Nephron progenitor cell (in vitro differentiated cells): ENCODE data around the gene PRPF6.
A peak's percentile ranks its signal among the peaks of the same experiment; 100 is the strongest.

Source experiments
- DNase-seq: peaks from one replicate; pipeline ENCODE4 v3.0.0; 2021
- H3K27ac Mint-ChIP-seq: 2 replicates; pipeline ENCODE4 v1.8.0; 2021; ENCODE audit warnings: mild to moderate bottlenecking, moderate library complexity, mixed read lengths
- H3K27me3 Mint-ChIP-seq: 2 replicates; pipeline ENCODE4 v1.8.0; 2021; ENCODE audit warnings: mild to moderate bottlenecking, low read depth, mixed read lengths; ENCODE audit not compliant: poor library complexity
- H3K36me3 Mint-ChIP-seq: 2 replicates; pipeline ENCODE4 v1.8.0; 2021; ENCODE audit warnings: low read depth, mixed read lengths
- H3K4me1 Mint-ChIP-seq: 2 replicates; pipeline ENCODE4 v1.8.0; 2021; ENCODE audit warnings: mixed read lengths
- H3K4me3 Mint-ChIP-seq: 2 replicates; pipeline ENCODE4 v1.8.0; 2021; ENCODE audit warnings: mild to moderate bottlenecking, moderate library complexity, mixed read lengths
- H3K9me3 Mint-ChIP-seq: 2 replicates; pipeline ENCODE4 v1.8.0; 2021; ENCODE audit warnings: mild to moderate bottlenecking, moderate library complexity, mixed read lengths
- TF ChIP-seq, protein P1 (sequence below): fragments of 200-600 bp; sonication (generic); IDR thresholded peaks from 2 replicates; pipeline ENCODE4 v1.5.0; 2021; ENCODE audit warnings: antibody characterized with exemption

The PRPF6 gene

DNA sequence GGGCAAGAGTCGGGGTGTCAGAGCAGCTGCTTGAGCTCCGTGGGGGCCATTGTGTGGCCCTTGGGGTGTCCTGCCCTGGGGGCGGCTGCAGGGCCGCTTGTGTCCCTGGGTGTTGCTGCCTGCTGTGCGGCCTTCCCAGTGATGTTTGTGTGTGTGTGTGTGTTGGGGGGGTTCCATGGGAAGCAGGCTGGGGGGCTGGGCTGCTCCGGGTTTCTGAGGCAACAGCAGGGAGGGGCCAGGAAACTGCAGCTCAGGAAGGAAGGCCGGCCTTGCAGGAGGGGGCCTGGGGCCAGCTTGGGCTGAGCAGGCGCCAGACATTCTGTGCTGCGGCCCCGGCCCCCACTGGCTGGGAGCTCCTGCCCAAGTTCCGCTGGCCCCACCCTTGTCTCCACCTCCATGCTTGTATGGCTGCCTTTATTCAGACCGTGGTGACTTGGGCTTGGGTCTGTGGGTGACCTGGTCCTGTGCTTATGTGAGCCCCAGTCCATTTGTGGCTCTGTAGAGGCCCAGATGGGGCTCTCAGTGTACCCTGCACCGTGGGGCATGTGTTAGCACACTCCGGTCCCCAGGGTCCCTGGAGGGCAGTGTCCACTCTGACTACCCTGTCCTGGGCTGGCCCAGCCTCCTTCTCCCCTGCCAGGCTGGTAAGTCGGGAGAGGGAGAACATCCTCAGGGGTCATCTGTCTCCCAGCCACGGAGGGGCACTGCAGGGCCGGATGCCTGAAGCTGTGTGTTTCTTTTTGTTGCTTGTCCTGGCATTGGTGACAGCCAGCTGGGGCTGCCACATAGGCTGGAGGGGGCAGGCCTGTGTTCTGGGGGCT lies 73.1 kb downstream of the PRPF6 start:
- Mint-ChIP-seq H3K4me1 (peaks cover 41% of the 10 kb centered on the region), H3K9me3 (no peaks in the 10 kb centered on the region), H3K4me3 (peak overlapping the region; percentile 25), H3K27ac (no peak overlapping the region), H3K36me3 (no peaks in the 10 kb centered on the region), H3K27me3 (peaks cover 27% of the 10 kb centered on the region)
- DNase-seq = peak; percentile 47
- TF ChIP-seq, protein P1, sequence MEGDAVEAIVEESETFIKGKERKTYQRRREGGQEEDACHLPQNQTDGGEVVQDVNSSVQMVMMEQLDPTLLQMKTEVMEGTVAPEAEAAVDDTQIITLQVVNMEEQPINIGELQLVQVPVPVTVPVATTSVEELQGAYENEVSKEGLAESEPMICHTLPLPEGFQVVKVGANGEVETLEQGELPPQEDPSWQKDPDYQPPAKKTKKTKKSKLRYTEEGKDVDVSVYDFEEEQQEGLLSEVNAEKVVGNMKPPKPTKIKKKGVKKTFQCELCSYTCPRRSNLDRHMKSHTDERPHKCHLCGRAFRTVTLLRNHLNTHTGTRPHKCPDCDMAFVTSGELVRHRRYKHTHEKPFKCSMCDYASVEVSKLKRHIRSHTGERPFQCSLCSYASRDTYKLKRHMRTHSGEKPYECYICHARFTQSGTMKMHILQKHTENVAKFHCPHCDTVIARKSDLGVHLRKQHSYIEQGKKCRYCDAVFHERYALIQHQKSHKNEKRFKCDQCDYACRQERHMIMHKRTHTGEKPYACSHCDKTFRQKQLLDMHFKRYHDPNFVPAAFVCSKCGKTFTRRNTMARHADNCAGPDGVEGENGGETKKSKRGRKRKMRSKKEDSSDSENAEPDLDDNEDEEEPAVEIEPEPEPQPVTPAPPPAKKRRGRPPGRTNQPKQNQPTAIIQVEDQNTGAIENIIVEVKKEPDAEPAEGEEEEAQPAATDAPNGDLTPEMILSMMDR = no peak

DNA sequence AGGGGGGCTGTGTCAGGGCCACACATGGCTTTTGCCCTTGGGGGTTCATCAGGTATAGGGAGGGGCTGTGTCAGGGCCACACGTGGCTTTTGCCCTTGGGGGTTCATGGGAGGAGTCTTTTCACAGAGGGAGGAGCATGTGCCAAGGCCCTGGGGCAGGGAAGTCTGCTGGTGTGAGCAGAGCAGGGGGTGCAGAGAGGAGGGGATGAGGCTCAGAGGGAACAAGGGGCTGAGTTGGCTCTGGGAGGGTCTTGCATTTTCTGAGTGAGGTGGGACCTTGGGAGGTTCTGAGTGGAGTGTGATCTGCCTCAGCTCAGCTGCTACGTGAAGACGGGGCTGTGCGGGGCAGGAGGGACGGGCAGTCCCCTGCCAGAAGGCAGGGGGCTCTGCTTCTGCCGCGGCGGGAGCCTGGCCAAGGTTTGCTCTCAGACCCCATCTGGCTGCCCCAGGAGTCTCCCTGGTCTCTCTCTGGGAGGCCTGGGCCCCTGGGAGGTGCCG lies 74.5 kb downstream of the PRPF6 start:
- Mint-ChIP-seq H3K27ac (no peak overlapping the region), H3K9me3 (no peaks in the 10 kb centered on the region), H3K36me3 (no peaks in the 10 kb centered on the region), H3K4me1 (peaks cover 41% of the 10 kb centered on the region), H3K4me3 (no peak overlapping the region), H3K27me3 (peaks cover 30% of the 10 kb centered on the region)
- no peak for DNase-seq
- TF ChIP-seq, protein P1 = no peak

- Mint-ChIP-seq H3K4me1 (peaks cover 41% of the 10 kb centered on the region), H3K27me3 (peaks cover 24% of the 10 kb centered on the region)
- DNase-seq = no peak
Measured at GRCh38 chr20:64055893-64056638, 75.1 kb downstream of the PRPF6 start.

DNA sequence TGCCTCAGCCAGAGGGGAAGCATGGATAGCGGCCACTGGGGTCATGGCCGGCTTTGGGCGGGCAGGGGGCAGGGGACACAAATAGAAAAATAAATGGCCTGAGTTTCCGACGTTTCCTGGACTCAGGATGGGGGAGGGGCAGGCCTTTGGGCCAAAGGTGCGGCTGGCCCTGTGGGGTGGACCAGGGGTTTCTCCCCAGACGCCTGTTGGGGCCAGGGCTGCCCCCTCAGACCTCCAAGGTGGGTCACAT lies 75.6 kb downstream of the PRPF6 start:
- Mint-ChIP-seq H3K9me3 (no peaks in the 10 kb centered on the region), H3K27me3 (peaks cover 21% of the 10 kb centered on the region), H3K4me3 (no peak overlapping the region), H3K4me1 (peaks cover 41% of the 10 kb centered on the region), H3K27ac (no peak overlapping the region), H3K36me3 (no peaks in the 10 kb centered on the region)
- DNase-seq = no peak
- TF ChIP-seq, protein P1 = no peak

More at GRCh38 chr20:64055893-64056638, 75.1 kb downstream of the PRPF6 start:
- Mint-ChIP-seq H3K9me3 (no peaks in the 10 kb centered on the region), H3K4me3 (no peak overlapping the region), H3K36me3 (no peaks in the 10 kb centered on the region), H3K27ac (no peak overlapping the region)
- TF ChIP-seq, protein P1 = no peak

DNA sequence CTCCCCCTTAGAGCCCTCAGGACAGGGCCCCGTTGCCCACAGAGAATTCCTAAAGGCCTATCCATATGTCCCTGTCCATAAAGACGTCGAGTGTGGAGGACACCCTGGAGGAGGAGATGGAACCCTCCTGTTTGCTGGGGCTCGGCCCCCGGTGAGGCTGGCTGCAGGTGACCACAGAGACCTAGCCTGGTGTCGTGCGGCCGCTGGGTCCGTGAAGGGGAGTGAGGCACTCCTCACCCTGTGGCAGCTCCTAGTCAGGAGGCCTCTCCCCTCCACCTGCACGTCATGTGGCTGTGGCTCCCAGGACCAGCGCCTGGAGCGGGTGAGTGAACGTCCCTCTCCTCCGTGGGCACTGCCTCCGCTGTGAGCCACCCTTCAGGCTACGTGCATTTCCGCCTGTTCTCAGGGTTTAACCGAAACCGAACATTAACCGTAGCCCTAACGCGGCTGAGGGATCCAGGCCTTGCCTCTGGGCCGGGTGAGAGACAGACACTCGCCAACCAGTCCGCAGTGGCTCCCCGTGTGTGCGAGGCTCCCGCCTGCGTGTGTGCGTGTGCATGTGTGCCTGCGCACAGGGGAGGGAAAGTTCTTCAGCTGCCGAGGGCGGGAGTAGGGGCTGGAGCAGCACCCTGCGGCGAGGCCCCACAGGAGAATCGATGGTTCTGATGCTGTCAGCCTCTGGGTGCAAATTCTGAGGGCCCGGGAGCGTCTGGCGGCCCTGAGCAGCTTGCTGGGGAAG lies 76.1 kb downstream of the PRPF6 start:
- Mint-ChIP-seq H3K4me1 (peaks cover 43% of the 10 kb centered on the region), H3K9me3 (no peaks in the 10 kb centered on the region), H3K27me3 (peaks cover 16% of the 10 kb centered on the region), H3K4me3 (no peak overlapping the region), H3K27ac (no peak overlapping the region), H3K36me3 (no peaks in the 10 kb centered on the region)
- no peak for DNase-seq
- TF ChIP-seq, protein P1 = no peak
